Stimulated activated CD4-positive, alpha-beta T cell treated with anti-CD3 and anti-CD28 coated beads, Interleukin-4, amount 100 ng/mL, for 1 hour (primary cell): ENCODE data around the gene PROCA1.
"Not testable (repeated sequence)": the region's sequence is repeated elsewhere in the genome, so short reads cannot be mapped to it uniquely, and the experiment has no call there.

Experiments used
- DNase-seq: peaks from one replicate; pipeline ENCODE4 v3.0.0-alpha.2; 2020

Gene PROCA1

DNA sequence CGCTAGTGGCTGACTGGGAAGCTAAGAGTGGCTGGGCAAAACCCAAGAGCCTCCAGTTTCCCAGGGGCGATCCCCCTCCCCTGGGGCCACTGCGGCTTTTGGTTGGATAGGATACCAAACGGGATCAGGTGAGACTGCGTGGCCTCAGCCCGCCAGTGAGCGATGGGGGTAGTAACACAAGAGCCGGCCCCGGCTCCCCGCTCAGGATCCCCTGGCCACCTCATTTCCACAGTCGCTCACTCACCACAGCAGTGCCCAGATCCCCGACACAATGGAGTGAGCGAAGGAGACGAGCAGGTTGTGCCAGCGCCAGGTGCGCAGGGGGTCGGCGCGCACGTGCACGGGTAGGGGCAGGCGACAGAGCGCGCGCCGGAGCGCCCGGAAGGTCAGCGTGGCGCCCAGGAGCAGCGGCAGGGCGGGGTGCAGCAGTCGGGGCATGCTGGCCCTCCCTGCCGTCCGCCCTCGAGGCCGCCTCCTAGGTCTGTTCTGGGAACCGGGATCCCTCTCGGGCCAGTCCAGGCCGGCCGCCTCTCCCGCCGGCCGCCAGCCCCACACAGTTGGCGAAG is 14.1 kb upstream of the PROCA1 start:
- DNase-seq = no peak

GRCh38 chr17:28725166-28725659 is 13.5 kb upstream of the PROCA1 start:
- DNase-seq = peak; percentile 23

DNA sequence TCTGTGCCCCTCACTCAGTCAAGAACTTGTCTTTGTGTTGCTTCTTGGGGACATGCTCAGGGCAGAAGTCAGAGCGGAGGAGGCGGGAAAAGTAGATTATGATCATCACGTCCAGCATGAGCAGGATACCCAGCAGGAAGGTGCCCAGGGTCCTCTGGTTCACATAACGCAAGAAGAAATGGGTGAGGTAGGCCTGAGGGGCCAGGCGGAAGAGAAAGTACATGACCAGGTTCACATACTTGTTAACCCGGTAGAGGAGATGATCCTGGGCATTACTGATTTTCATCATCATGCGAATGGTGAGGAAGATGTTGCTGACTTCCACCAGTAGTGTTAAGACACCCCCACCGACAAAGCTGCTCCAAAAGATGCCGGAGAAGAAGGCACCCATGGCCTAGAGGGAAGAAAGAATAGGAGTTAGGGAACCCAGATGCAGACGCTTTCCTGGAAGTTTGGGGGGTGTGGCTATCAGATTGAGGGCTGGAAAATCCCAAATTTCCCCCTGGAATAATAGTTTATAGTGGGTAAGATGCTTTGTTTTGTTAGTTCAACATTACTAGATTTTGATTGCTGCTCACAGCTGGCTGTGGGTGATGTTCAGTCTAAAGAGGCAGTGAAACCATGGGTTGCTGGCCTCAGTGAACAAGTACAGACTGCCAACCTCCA is 12.9 kb upstream of the PROCA1 start:
- DNase-seq = no peak

DNA sequence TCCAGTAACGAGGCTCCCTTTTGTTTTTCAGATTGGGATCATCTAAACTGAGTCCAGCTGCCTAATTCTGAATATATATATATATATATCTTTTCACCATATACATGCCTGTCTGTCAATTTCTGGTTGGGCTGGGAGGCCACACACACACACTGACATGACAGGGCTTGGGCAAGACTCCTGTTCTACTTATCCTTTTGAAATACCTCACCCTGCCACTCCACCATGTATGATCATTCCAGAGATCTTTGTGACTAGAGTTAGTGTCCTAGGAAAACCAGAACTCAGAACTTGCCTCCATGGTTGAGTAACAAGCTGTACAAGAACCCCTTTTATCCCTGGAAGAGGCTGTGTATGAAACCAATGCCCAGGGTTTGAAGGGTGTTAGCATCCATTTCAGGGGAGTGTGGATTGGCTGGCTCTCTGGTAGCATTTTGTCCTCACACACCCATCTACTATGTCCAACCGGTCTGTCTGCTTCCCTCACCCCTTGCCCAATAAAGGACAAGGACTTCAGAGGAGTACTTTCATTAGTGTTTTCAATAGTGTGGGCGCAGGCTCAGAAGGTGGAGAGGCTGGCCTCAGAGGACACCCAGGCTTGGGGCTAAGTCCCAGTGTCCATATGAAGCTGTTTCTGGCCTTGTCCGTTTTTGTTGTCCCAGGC is 12.3 kb upstream of the PROCA1 start:
- DNase-seq = not testable (repeated sequence)

DNA sequence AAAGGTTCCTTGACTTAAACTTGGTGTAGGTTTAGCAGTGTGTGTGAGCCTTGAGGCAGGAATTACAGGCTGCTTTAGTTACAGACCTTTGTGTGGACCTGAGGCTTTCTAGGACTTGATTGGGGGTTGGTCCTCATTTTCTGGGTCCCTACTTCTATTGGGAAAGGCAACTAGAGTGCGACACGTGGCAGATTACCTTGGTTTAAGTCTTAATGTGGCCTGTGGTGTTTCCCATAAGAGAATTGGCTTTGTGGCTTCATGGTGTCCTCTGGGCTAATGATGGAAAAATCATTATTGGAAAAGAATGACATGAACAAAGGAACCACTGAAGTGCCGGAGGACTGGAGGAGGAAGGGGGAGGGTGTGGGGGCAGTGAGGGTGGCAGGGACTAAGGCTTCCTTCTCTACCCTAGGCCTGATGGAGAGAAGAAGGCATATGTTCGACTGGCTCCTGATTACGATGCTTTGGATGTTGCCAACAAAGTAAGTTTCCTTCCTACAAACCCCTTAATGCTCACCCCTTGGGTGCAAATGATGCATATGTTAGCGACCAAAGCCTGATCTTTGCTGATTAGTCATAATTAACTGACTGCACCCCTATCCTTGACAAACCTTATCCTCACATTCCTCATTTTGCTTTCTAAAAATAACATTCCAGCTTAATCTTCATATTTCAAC is 11.6 kb upstream of the PROCA1 start:
- no peak for DNase-seq

- DNase-seq = no peak
These were observed 10.9 kb upstream of the PROCA1 start for GRCh38 chr17:28722417-28723158.

GRCh38 chr17:28720997-28721329 is 9.3 kb upstream of the PROCA1 start:
- DNase-seq = peak; percentile 22

DNA sequence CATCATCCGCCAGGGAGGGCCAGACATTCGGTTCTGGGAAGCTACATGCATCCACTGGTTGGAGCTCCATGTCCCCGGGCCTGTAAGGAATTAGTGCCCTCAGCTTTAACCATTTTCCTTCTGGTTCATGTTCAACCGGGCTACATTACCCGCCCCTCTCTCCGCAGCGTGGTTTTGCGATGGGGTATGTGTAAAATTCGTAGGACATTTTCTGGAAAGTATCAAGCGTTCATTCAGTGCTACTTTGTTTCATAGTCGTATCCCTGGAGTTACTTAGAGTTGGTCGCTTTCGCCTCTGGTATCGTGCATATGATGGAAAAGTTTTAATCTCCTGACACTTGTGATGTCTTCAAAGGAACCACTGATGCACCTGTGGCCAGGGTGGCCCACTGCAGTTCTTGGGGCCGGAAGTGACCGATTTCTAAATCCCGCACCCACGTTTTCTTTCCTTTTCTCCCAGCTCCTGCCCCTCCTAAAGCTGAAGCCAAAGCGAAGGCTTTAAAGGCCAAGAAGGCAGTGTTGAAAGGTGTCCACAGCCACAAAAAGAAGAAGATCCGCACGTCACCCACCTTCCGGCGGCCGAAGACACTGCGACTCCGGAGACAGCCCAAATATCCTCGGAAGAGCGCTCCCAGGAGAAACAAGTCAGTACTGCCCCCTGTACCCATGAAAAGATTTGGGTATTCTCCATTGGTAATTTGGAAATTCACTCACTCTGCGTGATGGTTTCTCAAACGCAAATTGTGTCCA is 8.7 kb upstream of the PROCA1 start:
- peak; percentile 37 for DNase-seq

DNA sequence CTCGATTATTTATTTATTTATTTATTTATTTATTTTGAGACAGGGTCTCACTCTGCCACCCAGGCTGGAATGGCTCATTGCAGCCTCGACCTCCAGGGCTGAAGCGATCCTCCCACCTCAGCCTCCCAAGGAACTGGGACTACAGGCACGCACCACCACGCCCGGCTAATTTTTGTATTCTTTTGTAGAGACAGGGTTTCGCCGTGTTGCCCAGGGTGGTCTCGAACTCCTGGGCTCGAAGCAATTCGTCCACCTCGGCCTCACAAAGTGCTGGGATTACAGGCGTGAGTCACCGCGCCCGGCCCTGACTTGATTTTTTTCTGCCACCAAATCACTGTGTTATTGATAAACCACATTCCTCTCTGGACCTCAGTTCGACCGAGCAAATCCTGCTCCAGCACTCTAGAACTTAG is 7.3 kb upstream of the PROCA1 start:
- DNase-seq = no peak

GRCh38 chr17:28718333-28719020 is 6.8 kb upstream of the PROCA1 start:
- DNase-seq = no peak

DNA sequence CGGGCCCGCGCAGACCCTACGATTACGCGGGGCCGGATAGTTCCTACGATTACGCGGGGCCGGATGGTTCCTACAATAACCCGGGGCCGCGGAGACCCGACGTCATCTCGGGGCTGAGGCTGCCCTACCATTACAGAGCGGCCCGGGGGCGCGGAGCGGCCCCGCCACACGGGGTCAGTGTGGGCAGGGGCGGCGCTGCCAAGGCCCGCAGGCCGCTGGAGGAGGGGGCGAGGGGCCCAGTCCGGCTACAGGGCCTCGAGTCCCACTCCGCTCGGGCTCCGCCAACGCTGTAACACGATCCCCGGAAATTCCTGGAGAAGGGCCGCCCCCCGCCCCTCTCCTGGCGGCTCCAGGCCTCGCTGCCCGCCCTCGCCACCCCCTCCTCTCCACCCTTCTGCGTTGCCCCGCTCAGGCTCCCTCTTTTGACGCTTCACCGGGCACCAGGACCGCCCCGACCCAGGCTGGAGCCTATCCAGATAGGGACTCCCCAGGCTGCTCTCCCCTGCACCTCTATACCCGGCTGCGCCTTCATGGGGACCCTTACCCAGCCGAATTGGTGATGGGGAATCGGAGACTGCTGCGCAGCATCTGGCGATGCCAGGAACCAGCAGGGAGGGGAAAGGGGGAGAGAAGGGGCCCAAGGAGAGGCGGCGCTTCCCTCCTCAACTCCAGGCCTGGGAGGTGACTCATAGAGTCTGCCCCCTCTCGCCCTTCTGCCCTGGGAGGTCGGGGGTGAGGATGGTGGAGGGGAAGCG is 6.1 kb upstream of the PROCA1 start, which contains the start of gene RAB34:
TSS of gene RAB34 (minus strand) at position 291 of the 755 bp plus-strand sequence. CDS start 602 bp downstream, outside the sequence.
- peak; percentile 50 for DNase-seq

DNA sequence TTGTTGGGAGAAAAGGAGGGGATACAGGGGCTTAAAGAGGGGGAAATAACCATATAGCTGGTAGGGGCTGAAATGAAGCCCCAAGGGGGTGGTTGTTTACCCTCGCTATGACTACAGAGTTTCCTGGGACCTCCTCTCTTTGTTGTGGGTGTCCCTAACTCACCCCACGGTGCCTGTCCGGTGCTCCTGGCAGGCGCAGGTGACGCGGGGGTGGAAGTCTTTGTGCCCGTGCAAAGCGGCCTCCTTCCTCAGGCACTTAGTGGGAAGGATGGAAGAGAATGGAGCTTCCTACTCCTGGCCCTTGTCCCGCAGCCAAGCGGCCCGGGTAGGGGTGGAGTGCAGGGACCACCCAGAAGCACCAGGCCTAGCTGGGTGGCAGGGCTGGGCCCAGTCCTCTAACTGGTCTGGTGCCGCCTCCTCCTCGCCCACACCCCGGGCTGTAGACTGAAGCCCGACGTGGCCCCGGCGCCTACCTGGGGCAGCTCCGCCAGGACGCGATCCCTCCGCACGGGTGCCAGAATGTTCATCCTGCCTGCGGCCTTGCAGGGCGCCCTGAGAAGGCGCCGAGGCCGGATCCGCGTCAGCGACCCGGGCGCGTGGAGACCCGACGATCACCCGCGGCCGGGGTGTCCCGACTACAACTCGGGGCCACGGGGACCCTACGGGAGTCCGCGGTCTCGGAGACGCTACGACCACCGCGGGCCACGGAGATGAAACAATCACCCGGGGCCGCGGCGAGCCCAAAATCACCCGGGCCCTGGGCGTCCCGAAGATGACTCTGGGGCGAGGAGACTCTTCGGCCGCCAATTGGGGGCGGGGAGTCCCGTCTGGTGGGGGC is 5.3 kb upstream of the PROCA1 start:
- peak; percentile 33 for DNase-seq

DNA sequence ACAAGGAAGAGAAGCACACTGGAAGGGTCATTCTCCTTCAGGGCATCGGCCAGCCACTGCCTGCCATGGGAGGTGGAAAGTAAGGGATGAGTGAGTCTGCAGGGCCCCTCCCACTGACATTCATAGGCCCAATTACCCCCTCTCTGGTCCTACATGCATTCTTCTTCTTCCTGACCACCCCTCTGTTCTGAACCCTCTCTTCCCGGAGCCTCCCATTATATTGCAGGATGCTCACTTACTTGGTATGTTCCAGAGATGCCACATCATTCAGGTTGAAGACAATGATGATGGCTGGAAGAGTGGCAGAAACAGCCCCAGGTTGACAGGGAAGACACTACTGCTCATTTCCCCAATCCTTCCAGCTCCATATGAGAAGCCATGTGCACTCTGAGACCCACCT is 3.5 kb upstream of the PROCA1 start:
- no peak for DNase-seq

DNA sequence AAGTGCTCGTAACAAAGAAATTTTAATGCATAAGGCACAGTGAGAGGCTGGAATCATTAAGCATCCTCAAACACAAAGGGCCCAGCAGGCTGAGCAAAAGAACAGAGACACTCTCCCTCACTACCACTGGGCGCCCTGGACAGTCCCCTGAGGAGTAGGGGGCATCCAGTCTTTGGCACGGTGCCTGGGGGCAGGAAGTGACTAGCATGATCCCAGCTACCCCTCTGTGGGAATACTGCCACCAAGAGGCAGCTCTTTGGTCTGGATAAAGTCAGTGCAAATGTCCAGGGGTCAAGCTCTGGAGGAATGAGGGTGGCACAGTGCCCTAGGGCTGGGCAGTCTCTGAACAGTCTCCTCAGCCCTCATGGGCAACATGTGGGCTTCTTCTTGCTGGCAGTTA is 2.6 kb upstream of the PROCA1 start:
- DNase-seq = no peak

DNA sequence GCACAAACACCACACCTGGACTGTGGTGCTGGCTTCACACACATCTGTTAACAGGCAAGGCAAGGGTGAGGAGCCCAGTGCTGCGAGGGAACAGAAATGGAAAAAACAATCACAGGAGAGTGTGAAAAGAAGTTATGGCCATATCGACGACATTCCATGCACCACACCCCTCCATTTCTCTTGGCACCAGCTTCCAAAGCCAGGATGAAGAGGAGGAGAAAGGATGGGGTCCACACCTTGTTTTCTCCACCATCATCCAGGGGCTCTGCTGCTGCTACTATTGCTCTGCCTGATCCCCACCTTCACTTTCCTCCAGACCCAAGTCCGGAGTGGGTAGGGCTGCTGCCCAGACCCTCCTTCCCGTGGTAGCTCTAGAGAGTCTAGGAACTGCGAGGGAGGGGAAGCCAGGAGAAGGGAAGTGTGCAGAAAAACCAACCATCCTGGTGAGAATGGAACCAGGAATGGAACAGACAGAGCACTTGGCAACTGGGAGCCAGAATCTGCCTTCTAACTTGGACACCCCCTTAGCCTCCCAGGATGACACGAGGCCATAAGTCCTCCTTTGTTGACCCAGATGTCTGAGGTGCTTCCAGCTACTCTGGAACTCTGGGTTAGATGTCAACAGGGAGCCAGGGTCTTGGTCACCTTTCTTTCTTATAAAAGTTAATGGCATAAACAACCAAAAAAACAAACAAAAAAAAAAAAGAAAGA is 1.2 kb upstream of the PROCA1 start:
- no peak for DNase-seq

DNA sequence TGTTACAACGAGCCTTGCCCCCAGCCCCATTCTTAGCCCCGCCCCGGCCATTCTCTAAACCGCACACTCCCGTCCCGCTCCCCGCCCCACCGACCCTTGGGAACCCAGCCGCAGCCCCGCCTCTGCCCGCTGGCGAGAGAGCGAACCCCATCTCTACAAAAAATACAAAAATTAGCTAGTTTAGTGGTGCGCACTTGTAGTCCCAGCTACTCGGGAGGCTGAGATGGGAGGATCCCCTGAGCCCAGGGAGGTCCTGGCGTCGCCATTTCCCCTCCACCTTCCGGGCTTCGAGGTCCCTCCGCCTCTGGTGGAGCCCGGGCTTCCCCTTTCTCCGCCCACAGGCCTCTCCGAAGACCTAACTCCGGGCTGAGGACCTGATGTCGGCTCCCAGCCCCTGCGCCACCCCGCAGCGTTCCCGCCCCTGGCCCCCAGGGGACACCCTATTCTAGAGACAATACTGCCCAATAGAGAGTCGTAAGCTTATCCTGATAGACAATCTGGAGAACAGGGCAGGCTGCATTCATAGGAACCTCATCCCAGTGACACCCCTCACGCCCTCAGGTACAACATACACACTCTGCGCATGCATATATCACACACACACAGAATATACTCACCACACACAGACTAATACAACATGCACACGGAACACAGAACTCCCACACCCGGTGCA is 480 bp upstream of the PROCA1 start:
- DNase-seq = peak; percentile 72

DNA sequence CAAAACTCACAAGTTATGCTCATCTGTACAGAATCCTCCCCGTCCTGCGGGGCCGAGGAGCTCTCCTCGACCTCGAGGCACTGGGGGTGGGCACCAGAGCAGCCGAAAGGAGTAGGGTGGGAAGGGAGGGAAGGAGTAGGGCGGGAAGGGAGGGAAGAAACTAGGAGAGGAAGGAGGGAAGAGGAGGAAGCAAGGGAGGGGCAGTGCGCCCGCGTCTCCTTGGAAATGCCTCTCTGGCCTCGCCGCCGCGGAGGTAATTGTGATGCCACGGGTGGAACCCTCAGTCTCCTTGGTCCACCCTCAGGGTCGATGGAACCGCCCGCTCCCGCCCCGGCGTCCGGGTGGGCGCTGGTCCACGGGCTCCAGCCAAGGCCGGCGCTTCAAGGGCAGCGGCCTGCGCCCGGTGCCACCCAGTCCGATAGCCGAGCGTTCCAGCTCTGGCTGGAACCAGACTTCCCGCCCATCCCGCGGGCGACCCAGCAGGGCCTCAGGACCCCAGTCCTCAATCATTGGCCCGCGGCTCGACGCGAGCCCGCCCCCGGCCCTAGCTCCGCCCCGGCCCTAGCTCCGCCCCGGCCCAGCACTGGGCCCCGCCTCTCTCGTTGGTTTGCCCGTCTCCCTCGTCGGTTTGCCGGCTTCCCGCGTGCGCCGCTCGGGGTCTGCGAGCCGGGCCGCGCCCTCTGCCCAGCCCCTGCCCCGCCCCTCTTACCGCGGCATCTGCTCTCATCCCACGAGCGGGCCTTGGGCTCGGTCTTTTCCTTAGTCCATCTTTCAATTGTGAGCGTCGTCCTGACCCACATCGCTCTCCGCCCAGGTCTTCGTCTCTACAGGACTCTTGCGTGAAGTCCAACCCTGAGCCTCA is 596 bp downstream of the PROCA1 start:
- peak; percentile 90 for DNase-seq

DNA sequence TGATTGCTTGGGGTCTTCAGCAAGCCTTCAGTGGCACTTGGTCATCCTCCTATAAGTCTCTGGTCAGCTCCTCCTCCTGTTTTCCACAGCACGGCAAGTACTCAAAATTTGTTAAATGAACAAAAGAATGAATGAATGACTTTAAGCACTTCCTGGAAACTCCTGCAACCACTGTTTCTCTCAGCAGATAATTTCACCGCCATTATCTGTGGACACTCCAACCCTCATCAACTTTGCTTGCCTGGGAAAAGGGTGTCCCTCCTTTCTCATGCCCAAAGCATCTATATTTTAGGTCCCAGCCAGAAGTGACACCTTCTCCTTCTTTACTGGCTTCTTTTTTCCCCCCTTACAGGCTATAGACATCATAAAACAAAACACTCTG is 4.4 kb downstream of the PROCA1 start:
- DNase-seq = no peak
